ENCODE data around the gene RNF128. TPM values are rescaled to one million over a fixed set of nuclear protein-coding genes. Genes with fewer than 3 reads are reported as not detected.

The RNF128 gene
- total and polyA plus RNA-seq, 11 donors, result 0.06 to 0.42 (median 0.21) TPM; not detected in 2

- DNase-seq, result no peak
- Histone ChIP-seq H3K27me3 (peaks cover 0 to 31% (median 0%) of the 10 kb centered on the region in 9 donors), H3K9me3 (no peaks in the 10 kb centered on the region), H3K27ac (no peak overlapping the region), H3K4me3 (no peak overlapping the region), H3K36me3 (no peaks in the 10 kb centered on the region), H3K4me1 (no peaks in the 10 kb centered on the region)
- ATAC-seq, result no peak
- no peak for TF ChIP-seq POLR2A (IDR thresholded peaks at IDR 0.05)
- TF ChIP-seq CTCF (IDR thresholded peaks at IDR 0.05), result no peak
- intact Hi-C loops (cut with DNase I), result no loop called here
- 49 to 62% (median 56%) methylated on average over 1 of the region's 1 CpG for WGBS, 4 donors
These were observed 10.5 kb upstream of the RNF128 start for GRCh38 chrX:106716004-106716403.

GRCh38 chrX:106716463-106716862, 10.0 kb upstream of the RNF128 start:
- Histone ChIP-seq H3K36me3 (no peaks in the 10 kb centered on the region), H3K27me3 (peaks cover 0 to 31% (median 0%) of the 10 kb centered on the region in 9 donors), H3K4me1 (no peaks in the 10 kb centered on the region), H3K27ac (no peak overlapping the region), H3K4me3 (no peak overlapping the region), H3K9me3 (no peaks in the 10 kb centered on the region)
- WGBS, 4 donors, result 25 to 54% (median 36%) methylated on average over 1 of the region's 1 CpG
- intact Hi-C loops (cut with DNase I), result no loop called here
- ATAC-seq, result no peak
- TF ChIP-seq CTCF (IDR thresholded peaks at IDR 0.05) (no peak), POLR2A (IDR thresholded peaks at IDR 0.05) (no peak)
- no peak for DNase-seq

GRCh38 chrX:106718709-106719108, 7.8 kb upstream of the RNF128 start:
- no peak for DNase-seq
- peaks cover 0 to 28% (median 0%) of the 10 kb centered on the region in 9 donors for H3K27me3 ChIP-seq

GRCh38 chrX:106725931-106726330, 570 bp upstream of the RNF128 start:
- H3K9me3 ChIP-seq, result no peaks in the 10 kb centered on the region
- DNase-seq (no peak), ATAC-seq (no peak)
- peak overlapping the region in 9 of 12 donors; percentile 33 to 55 (median 41) for H3K4me3 ChIP-seq
- H3K27ac ChIP-seq, result no peak overlapping the region
- no peaks in the 10 kb centered on the region for H3K36me3 ChIP-seq
- intact Hi-C loops (cut with DNase I), result no loop called here
- peaks cover 0 to 7% (median 0%) of the 10 kb centered on the region in 12 donors for H3K4me1 ChIP-seq
- WGBS, 4 donors, result 6 to 33% (median 18%) methylated on average over 8 of the region's 8 CpGs
- H3K27me3 ChIP-seq, result peaks cover 0 to 68% (median 4%) of the 10 kb centered on the region in 9 donors
- TF ChIP-seq CTCF (IDR thresholded peaks at IDR 0.05) (no peak), POLR2A (IDR thresholded peaks at IDR 0.05) (no peak)

More at GRCh38 chrX:106718709-106719108, 7.8 kb upstream of the RNF128 start:
- Histone ChIP-seq H3K36me3 (no peaks in the 10 kb centered on the region), H3K4me1 (no peaks in the 10 kb centered on the region), H3K27ac (no peak overlapping the region), H3K9me3 (no peaks in the 10 kb centered on the region), H3K4me3 (no peak overlapping the region)
- no peak for ATAC-seq
- TF ChIP-seq POLR2A (IDR thresholded peaks at IDR 0.05) (no peak), CTCF (IDR thresholded peaks at IDR 0.05) (no peak)
- WGBS, 4 donors, result 62 to 78% (median 68%) methylated on average over 4 of the region's 4 CpGs
- intact Hi-C loops (cut with DNase I), result no loop called here

Measured in heart left ventricle (tissue), 16 donors.